HCT116 (cell line): ENCODE data around the gene PLEKHN1. TPM values are rescaled to one million over a fixed set of nuclear protein-coding genes. Genes with fewer than 3 reads are reported as not detected.

Source experiments
- ATAC-seq: fragments of 200-7000 bp; cut with Tn5 transposase; 2 replicates; pipeline ENCODE4 v1.9.1; 2020; ENCODE audit warnings: mild to moderate bottlenecking, moderate library complexity
- BruUV-seq: library from RNA; stranded (reverse); fragments of 400-500 nt; replicated peaks from 2 replicates; lab custom pipeline; 2021; lab: Mats Ljungman, UMichigan
- CTCF ChIA-PET: fragments of 300-600 bp; sonication (Branson Sonifier 250); formaldehyde crosslinking; loops from one replicate; lab custom pipeline; 2021; ENCODE audit warnings: antibody characterized with exemption; lab: Charles Lee
- POLR2A ChIA-PET: fragments of 300-600, 350-600 bp; sonication (Branson Sonifier 250); formaldehyde crosslinking; loops from one replicate; lab custom pipeline; 2021; ENCODE audit warnings: antibody characterized with exemption; lab: Charles Lee
- RAD21 ChIA-PET, 2 experiments: fragments of 300-600 bp; sonication (Branson Sonifier 250); formaldehyde crosslinking; loops; one replicate each; lab custom pipeline; 2023; ENCODE audit warnings: low total read pairs in 2 of 2; ENCODE audit not compliant: uncharacterized antibody in 2 of 2, unreplicated experiment in 2 of 2, low non-redundant PET in 1 of 2; lab: Charles Lee
- DNase-seq: peaks from one replicate; pipeline ENCODE4 v3.0.0-alpha.2; 2010; ENCODE audit warnings: low read depth, low spot score
- H2AFZ ChIP-seq: fragments of 200-600 bp; shearing (Covaris generic), sonication (generic); 2 replicates; pipeline ENCODE4 v1.6.1; 2017; ENCODE audit warnings: low read depth, mixed run types, mixed read lengths, antibody characterized with exemption, low read length; ENCODE audit not compliant: poor library complexity, severe bottlenecking
- H3K27ac ChIP-seq: 2 replicates; pipeline ENCODE4 v1.5.1; 2012; ENCODE audit warnings: low read depth, low read length
- H3K27me3 ChIP-seq: fragments of 200-600 bp; sonication (generic); 2 replicates; pipeline ENCODE4 v1.6.1; 2016; ENCODE audit warnings: mixed run types, low read length, mixed read lengths; ENCODE audit not compliant: insufficient read depth
- H3K36me3 ChIP-seq, 2 experiments: fragments of 200-500 bp in 1 of 2; fragments of 200-600 bp in 1 of 2; sonication (Bioruptor generic) in 1 of 2; sonication (generic) in 1 of 2; 2 replicates each; pipeline versions ENCODE4 v1.5.1 to v1.6.1; 2014 to 2016; ENCODE audit warnings: low read length in 2 of 2, inconsistent platforms in 1 of 2, mixed read lengths in 1 of 2, mixed run types in 1 of 2; ENCODE audit not compliant: insufficient read depth in 2 of 2, control insufficient read depth in 1 of 2
- H3K4me1 ChIP-seq, 2 experiments: fragments of 200-600 bp in 1 of 2; sonication (generic) in 1 of 2; 2 replicates each; pipeline versions ENCODE4 v1.5.1 to v1.6.1; 2012 to 2017; ENCODE audit warnings: low read length in 2 of 2, inconsistent platforms in 1 of 2, mild to moderate bottlenecking in 1 of 2, mixed read lengths in 1 of 2, mixed run types in 1 of 2, moderate library complexity in 1 of 2; ENCODE audit not compliant: insufficient read depth in 2 of 2, control insufficient read depth in 1 of 2
- H3K4me2 ChIP-seq: fragments of 200-600 bp; sonication (generic); 2 replicates; pipeline ENCODE4 v1.6.1; 2017; ENCODE audit warnings: mixed run types, low read length, mixed read lengths
- H3K4me3 ChIP-seq, 2 experiments: fragments of 200-600 bp in 1 of 2; sonication (generic) in 1 of 2; replicated peaks in 1 of 2; 2 replicates each; pipeline ENCODE4 v1.5.1; 2011 to 2016; ENCODE audit warnings: low read length in 2 of 2, control low read depth in 1 of 2, low read depth in 1 of 2, mild to moderate bottlenecking in 1 of 2, mixed read lengths in 1 of 2, mixed run types in 1 of 2
- H3K79me2 ChIP-seq: fragments of 200-600 bp; sonication (generic); 2 replicates; pipeline ENCODE4 v1.6.1; 2017; ENCODE audit warnings: mild to moderate bottlenecking, mixed run types, low read length, moderate library complexity, mixed read lengths; ENCODE audit not compliant: insufficient read depth
- H3K9ac ChIP-seq: fragments of 200-600 bp; sonication (generic); 2 replicates; pipeline ENCODE4 v1.6.1; 2016; ENCODE audit warnings: low read length, mixed read lengths
- H3K9me2 ChIP-seq: fragments of 200-600 bp; sonication (generic), shearing (Covaris generic); 2 replicates; pipeline ENCODE4 v1.6.1; 2017; ENCODE audit warnings: mixed run types, mild to moderate bottlenecking, moderate library complexity; ENCODE audit not compliant: insufficient read depth
- H3K9me3 ChIP-seq, 2 experiments: fragments of 200-500 bp in 1 of 2; fragments of 200-600 bp in 1 of 2; sonication (Bioruptor generic) in 1 of 2; sonication (generic) in 1 of 2; 2 replicates each; pipeline ENCODE4 v1.6.1; 2014 to 2017; ENCODE audit warnings: low read length in 2 of 2, mixed read lengths in 2 of 2, inconsistent platforms in 1 of 2, low read depth in 1 of 2, mild to moderate bottlenecking in 1 of 2, mixed run types in 1 of 2, moderate library complexity in 1 of 2; ENCODE audit not compliant: control insufficient read depth in 1 of 2, insufficient read depth in 1 of 2
- H4K20me1 ChIP-seq: fragments of 200-600 bp; sonication (generic), shearing (Covaris generic); 2 replicates; pipeline ENCODE4 v1.6.1; 2017; ENCODE audit warnings: mixed run types, mild to moderate bottlenecking, moderate library complexity; ENCODE audit not compliant: insufficient read depth
- ATF3 ChIP-seq: IDR thresholded peaks from 2 replicates; pipeline ENCODE4 v1.6.1; 2012
- CBX3 ChIP-seq: IDR thresholded peaks from 2 replicates; pipeline ENCODE4 v1.6.1; 2012; ENCODE audit warnings: low read depth
- CEBPB ChIP-seq: IDR thresholded peaks from 2 replicates; pipeline ENCODE4 v1.6.1; 2012; ENCODE audit warnings: low read depth
- EGR1 ChIP-seq: IDR thresholded peaks from 2 replicates; pipeline ENCODE4 v1.6.1; 2012; ENCODE audit warnings: low read depth
- EZH2 ChIP-seq: fragments of 200-600 bp; sonication (generic); IDR thresholded peaks from 2 replicates; pipeline ENCODE4 v1.6.1; 2017; ENCODE audit warnings: antibody characterized with exemption, mixed run types
- EZH2phosphoT487 ChIP-seq: fragments of 200-600 bp; IDR thresholded peaks from 2 replicates; pipeline ENCODE4 v1.6.1; 2018; ENCODE audit warnings: antibody characterized with exemption, borderline replicate concordance
- FOSL1 ChIP-seq: IDR thresholded peaks from 2 replicates; pipeline ENCODE4 v1.6.1; 2012; ENCODE audit warnings: low read depth
- JUND ChIP-seq: IDR thresholded peaks from 2 replicates; pipeline ENCODE4 v1.6.1; 2012
- MAX ChIP-seq: IDR thresholded peaks from 2 replicates; pipeline ENCODE4 v1.6.1; 2012
- POLR2A ChIP-seq: IDR thresholded peaks from 2 replicates; pipeline ENCODE4 v1.7.0; 2011; ENCODE audit warnings: borderline replicate concordance; ENCODE audit not compliant: insufficient read depth, insufficient read length; ENCODE audit errors: extremely low read depth
- POLR2AphosphoS5 ChIP-seq: IDR thresholded peaks from 2 replicates; pipeline ENCODE4 v1.6.1; 2011; ENCODE audit warnings: mild to moderate bottlenecking, low read depth, low read length, moderate library complexity
- REST ChIP-seq: IDR thresholded peaks from 2 replicates; pipeline ENCODE4 v1.6.1; 2012; ENCODE audit warnings: low read depth
- SIN3A ChIP-seq: IDR thresholded peaks from 2 replicates; pipeline ENCODE4 v1.6.1; 2012; ENCODE audit warnings: low read depth
- SRF ChIP-seq: IDR thresholded peaks from 2 replicates; pipeline ENCODE4 v1.6.1; 2012; ENCODE audit warnings: low read depth
- TCF7L2 ChIP-seq: IDR thresholded peaks from 2 replicates; pipeline ENCODE4 v1.7.0; 2011; ENCODE audit warnings: borderline replicate concordance, inconsistent platforms; ENCODE audit not compliant: insufficient read depth, insufficient read length; ENCODE audit errors: extremely low read depth
- YY1 ChIP-seq: IDR thresholded peaks from 2 replicates; pipeline ENCODE4 v1.6.1; 2011; ENCODE audit warnings: low read length, low read depth, moderate library complexity, mild to moderate bottlenecking; ENCODE audit not compliant: insufficient replicate concordance; ENCODE audit errors: extremely low read depth
- ZBTB33 ChIP-seq: IDR thresholded peaks from 2 replicates; pipeline ENCODE4 v1.6.1; 2011; ENCODE audit warnings: mild to moderate bottlenecking, low read length, moderate library complexity; ENCODE audit not compliant: insufficient replicate concordance; ENCODE audit errors: extremely low read depth
- ZFX ChIP-seq: fragments of 450-650 bp; IDR thresholded peaks from 2 replicates; pipeline ENCODE4 v1.6.1; 2017
- intact Hi-C: fragments of 100-400 bp; cut with micrococcal nuclease; formaldehyde crosslinking; loops from 2 replicates; pipeline ENCODE4 v1.10.0; 2022
- total RNA-seq: library from RNA; stranded (reverse); gene quantifications from one replicate; pipeline ENCODE4 v1.2.1, GENCODE V29; 2021; ENCODE audit not compliant: unreplicated experiment
- TF ChIP-seq, protein P1 (sequence below), 3 experiments: fragments of 200-600 bp in 1 of 3; sonication (generic) in 1 of 3; IDR thresholded peaks in 2 of 3; conservative IDR thresholded peaks in 1 of 3; 2 replicates each; pipeline ENCODE4 v1.5.1; 2012 to 2017; ENCODE audit warnings: low read depth in 2 of 3, low read length in 2 of 3, antibody characterized with exemption in 1 of 3, borderline replicate concordance in 1 of 3, control low read depth in 1 of 3, mild to moderate bottlenecking in 1 of 3, mixed read lengths in 1 of 3, mixed run types in 1 of 3, moderate library complexity in 1 of 3; ENCODE audit not compliant: insufficient read depth in 1 of 3

Gene PLEKHN1
- total RNA-seq, 1 experiment from 2014 or later = 11.6 TPM

- no peak for ATAC-seq
- no peak for TF ChIP-seq POLR2AphosphoS5
- no peak for TF ChIP-seq FOSL1
- TF ChIP-seq JUND = no peak
- no peak for TF ChIP-seq CBX3
- no peak for TF ChIP-seq EZH2
- no peak for TF ChIP-seq ZBTB33
- no peak for TF ChIP-seq TCF7L2
- no peak for TF ChIP-seq EGR1
- TF ChIP-seq MAX = no peak
- no peak for TF ChIP-seq YY1
- no peak for TF ChIP-seq EZH2phosphoT487
- TF ChIP-seq ZFX = no peak
- TF ChIP-seq SRF = no peak
- TF ChIP-seq SIN3A = no peak
- TF ChIP-seq, protein P1, sequence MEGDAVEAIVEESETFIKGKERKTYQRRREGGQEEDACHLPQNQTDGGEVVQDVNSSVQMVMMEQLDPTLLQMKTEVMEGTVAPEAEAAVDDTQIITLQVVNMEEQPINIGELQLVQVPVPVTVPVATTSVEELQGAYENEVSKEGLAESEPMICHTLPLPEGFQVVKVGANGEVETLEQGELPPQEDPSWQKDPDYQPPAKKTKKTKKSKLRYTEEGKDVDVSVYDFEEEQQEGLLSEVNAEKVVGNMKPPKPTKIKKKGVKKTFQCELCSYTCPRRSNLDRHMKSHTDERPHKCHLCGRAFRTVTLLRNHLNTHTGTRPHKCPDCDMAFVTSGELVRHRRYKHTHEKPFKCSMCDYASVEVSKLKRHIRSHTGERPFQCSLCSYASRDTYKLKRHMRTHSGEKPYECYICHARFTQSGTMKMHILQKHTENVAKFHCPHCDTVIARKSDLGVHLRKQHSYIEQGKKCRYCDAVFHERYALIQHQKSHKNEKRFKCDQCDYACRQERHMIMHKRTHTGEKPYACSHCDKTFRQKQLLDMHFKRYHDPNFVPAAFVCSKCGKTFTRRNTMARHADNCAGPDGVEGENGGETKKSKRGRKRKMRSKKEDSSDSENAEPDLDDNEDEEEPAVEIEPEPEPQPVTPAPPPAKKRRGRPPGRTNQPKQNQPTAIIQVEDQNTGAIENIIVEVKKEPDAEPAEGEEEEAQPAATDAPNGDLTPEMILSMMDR (IDR thresholded peaks at IDR 0.05 in 2 of 3, conservative IDR thresholded peaks at IDR 0.05 in 1 of 3; ENCODE audit: borderline replicate concordance in 1 of 3, insufficient read depth in 1 of 3, low read depth in 2 of 3, low read length in 2 of 3) = no peak
- no peak for TF ChIP-seq ATF3
- no peak for TF ChIP-seq POLR2A
- TF ChIP-seq REST = no peak
- no peak for TF ChIP-seq CEBPB
- Histone ChIP-seq H3K36me3 (no peaks in the 10 kb centered on the region), H3K4me2 (no peak overlapping the region), H3K9ac (no peak overlapping the region), H2AFZ (no peak overlapping the region), H3K79me2 (no peaks in the 10 kb centered on the region), H3K27ac (no peak overlapping the region), H4K20me1 (no peaks in the 10 kb centered on the region), H3K27me3 (no peaks in the 10 kb centered on the region), H3K4me1 (peaks cover 4 to 12% of the 10 kb centered on the region in 2 experiments), H3K4me3 (no peak overlapping the region), H3K9me2 (no peaks in the 10 kb centered on the region), H3K9me3 (no peaks in the 10 kb centered on the region)
- ChIA-PET POLR2A (no interaction called here), CTCF (interaction anchor here (0.6 to 0.8 kb wide), 2 partner anchors 14 to 83 kb away, joined by 3 read pairs; no protein-coding TSS in a partner anchor), RAD21 (no interaction called here)
- BruUV-seq = no TSS peak
- intact Hi-C loops = loop anchor here (5.0 kb wide), 1 partner anchor 82 kb away; no protein-coding TSS in a partner anchor
- no peak for DNase-seq
Measured at GRCh38 chr1:980602-981395, 14.5 kb downstream of the PLEKHN1 start.
